Measurements from ENCODE around the gene ZNF282.
A peak's percentile ranks its signal among the peaks of the same experiment; 100 is the strongest.
"Not testable (repeated sequence)": the region's sequence is repeated elsewhere in the genome, so short reads cannot be mapped to it uniquely, and the experiment has no call there.

The ZNF282 gene

DNA sequence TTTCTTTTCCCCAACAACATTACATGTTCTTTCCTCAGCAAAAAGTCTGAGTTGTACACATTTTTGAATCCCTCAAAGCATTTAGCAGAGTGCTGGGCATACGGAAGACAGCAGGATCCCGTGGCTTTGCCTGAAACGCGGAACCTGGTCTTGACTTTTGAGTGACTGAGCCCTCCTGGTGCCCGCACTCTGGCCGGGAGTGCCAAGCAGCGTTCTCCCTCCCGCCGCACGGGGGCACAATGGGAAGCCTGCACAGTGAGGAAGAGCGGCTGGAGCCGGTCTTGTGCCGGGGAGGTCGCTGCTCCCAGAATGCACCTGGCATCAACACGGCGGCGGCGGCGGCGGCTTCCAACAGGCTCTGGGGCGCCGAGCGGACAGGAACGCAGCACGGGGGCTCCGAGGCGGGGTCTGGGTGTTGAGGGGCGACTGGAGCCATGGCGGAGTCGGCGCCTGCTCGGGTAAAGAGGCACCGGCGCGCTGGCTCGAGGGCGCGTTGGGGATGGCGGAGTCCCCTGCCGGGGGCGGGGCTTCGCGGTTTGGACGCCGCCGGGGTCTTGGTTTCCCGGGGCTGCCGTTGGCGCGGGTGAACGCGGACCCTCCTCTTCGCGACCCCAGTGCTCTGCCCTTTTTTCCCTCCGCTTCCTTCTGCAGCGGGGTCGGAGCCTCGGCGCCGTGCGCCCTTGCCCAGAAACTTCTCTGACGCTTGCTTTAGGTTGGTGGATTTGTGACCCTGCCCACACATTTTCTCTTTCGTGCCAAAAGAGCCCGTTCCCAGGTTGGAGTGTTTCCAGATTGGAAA, 44.2 kb downstream of the ZNF282 start, which contains the start of gene ZNF212:
Gene ZNF212 (plus strand): TSS at position 307 of the 799 bp plus-strand sequence. CDS start 128 bp downstream, at position 435.
- H3K4me3 ChIP-seq (ENCODE audit: low read depth, low read length): peak within 1 kb of the TSS; percentile 63
- in situ Hi-C loops (cut with HindIII; ENCODE audit: low sequenced_read_pairs): no loop called here
- DNase-seq (ENCODE audit: low read depth, low spot score): peak; percentile 90
- TF ChIP-seq, protein P1, sequence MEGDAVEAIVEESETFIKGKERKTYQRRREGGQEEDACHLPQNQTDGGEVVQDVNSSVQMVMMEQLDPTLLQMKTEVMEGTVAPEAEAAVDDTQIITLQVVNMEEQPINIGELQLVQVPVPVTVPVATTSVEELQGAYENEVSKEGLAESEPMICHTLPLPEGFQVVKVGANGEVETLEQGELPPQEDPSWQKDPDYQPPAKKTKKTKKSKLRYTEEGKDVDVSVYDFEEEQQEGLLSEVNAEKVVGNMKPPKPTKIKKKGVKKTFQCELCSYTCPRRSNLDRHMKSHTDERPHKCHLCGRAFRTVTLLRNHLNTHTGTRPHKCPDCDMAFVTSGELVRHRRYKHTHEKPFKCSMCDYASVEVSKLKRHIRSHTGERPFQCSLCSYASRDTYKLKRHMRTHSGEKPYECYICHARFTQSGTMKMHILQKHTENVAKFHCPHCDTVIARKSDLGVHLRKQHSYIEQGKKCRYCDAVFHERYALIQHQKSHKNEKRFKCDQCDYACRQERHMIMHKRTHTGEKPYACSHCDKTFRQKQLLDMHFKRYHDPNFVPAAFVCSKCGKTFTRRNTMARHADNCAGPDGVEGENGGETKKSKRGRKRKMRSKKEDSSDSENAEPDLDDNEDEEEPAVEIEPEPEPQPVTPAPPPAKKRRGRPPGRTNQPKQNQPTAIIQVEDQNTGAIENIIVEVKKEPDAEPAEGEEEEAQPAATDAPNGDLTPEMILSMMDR (IDR thresholded peaks at IDR 0.05; ENCODE audit: low read depth, low read length): peak; percentile 94

GRCh38 chr7:149240637-149241036, 45.3 kb downstream of the ZNF282 start:
- peak overlapping the region; percentile 63 for H3K4me3 ChIP-seq (ENCODE audit: low read depth, low read length)
- TF ChIP-seq, protein P1 (IDR thresholded peaks at IDR 0.05; ENCODE audit: low read depth, low read length): no peak
- DNase-seq (ENCODE audit: low read depth, low spot score): no peak
- in situ Hi-C loops (cut with HindIII; ENCODE audit: low sequenced_read_pairs): no loop called here

- in situ Hi-C loops (cut with HindIII; ENCODE audit: low sequenced_read_pairs): no loop called here
- H3K4me3 ChIP-seq (ENCODE audit: low read depth, low read length): no peak overlapping the region
- TF ChIP-seq, protein P1 (IDR thresholded peaks at IDR 0.05; ENCODE audit: low read depth, low read length): no peak
- no peak for DNase-seq (ENCODE audit: low read depth, low spot score)
These were observed 46.4 kb downstream of the ZNF282 start for GRCh38 chr7:149241696-149242095.

DNA sequence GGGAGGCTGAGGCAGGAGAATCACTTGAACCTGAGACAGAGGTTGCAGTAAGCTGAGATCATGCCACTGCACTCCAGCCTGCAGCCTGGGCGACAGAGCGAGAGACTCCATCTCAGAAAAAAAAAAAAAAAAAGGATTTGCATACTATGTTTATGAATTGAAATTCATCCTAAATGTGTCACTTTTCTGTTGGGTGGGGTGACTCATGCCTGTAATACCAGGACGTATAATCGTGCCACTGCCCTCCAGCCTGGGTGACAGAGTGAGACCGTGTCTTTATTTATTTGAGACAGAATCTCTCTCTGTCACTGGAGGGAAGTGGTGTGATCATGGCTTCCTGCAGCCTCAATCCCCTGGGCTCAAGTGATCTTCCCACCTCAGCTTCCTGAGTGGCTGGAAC, 49.9 kb downstream of the ZNF282 start:
- DNase-seq (ENCODE audit: low read depth, low spot score): no peak
- in situ Hi-C loops (cut with HindIII; ENCODE audit: low sequenced_read_pairs): no loop called here
- no peak overlapping the region for H3K4me3 ChIP-seq (ENCODE audit: low read depth, low read length)
- TF ChIP-seq, protein P1 (IDR thresholded peaks at IDR 0.05; ENCODE audit: low read depth, low read length): no peak

DNA sequence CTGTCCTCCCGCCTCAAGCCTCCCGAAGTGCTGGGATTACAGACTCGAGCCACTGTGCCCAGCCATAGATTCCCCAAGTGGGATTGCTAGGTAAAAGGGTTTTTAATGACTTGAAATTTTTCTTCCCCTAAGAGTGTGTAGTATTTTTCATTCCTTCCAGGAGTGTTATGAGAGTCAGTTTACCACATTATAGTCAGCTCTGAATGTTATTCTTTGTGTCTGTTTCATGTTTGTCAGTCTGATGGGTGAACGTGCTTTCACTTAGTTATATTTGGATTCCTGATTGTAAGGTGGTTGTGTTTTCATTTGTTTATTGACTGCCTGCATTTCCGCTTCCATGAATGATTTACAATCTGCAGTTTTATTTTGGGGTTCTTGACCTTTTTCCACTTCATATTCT, 50.4 kb downstream of the ZNF282 start:
- DNase-seq (ENCODE audit: low read depth, low spot score): no peak

DNA sequence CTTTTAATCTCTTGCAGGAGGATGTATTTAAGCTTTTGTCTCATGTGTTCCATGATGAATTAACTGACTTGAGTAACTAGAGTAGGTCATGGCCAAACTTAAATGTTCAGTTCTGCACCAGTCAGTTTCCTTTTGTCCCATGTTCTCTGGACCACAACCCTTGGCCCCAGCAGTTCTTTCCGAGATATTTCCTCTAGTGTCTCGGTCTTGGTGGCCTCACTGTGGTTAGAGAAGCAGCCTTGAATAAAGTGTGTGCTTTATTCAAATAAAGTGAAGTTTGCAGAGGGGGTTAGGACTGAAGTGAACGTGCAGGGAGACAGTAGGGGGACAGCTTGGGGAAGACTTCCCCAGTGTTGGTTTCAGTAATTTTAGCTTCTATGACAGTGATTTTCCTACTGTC, 53.4 kb downstream of the ZNF282 start:
- no peak overlapping the region for H3K4me3 ChIP-seq (ENCODE audit: low read depth, low read length)
- in situ Hi-C loops (cut with HindIII; ENCODE audit: low sequenced_read_pairs): no loop called here
- DNase-seq (ENCODE audit: low read depth, low spot score): no peak
- TF ChIP-seq, protein P1 (IDR thresholded peaks at IDR 0.05; ENCODE audit: low read depth, low read length): no peak

More for the DNA sequence above, 50.4 kb downstream of the ZNF282 start:
- no peak overlapping the region for H3K4me3 ChIP-seq (ENCODE audit: low read depth, low read length)
- in situ Hi-C loops (cut with HindIII; ENCODE audit: low sequenced_read_pairs): no loop called here
- TF ChIP-seq, protein P1 (IDR thresholded peaks at IDR 0.05; ENCODE audit: low read depth, low read length): no peak

DNA sequence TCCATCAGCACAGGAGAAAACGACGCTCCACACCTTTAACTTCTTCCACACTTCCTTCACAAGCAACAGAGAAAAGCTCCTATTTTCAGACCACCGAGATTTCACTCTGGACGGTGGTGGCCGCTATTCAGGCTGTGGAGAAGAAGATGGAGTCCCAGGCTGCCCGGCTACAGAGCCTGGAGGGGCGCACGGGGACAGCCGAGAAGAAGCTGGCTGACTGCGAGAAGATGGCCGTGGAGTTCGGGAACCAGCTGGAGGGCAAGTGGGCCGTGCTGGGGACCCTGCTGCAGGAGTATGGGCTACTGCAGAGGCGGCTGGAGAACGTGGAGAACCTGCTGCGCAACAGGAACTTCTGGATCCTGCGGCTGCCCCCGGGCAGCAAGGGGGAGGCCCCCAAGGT, 54.8 kb downstream of the ZNF282 start:
- DNase-seq (ENCODE audit: low read depth, low spot score); in situ Hi-C loops (cut with HindIII; ENCODE audit: low sequenced_read_pairs); H3K4me3 ChIP-seq (ENCODE audit: low read depth, low read length): not testable (repeated sequence)

- H3K4me3 ChIP-seq (ENCODE audit: low read depth, low read length); DNase-seq (ENCODE audit: low read depth, low spot score); in situ Hi-C loops (cut with HindIII; ENCODE audit: low sequenced_read_pairs): not testable (repeated sequence)
These were observed 56.2 kb downstream of the ZNF282 start for GRCh38 chr7:149251518-149251917.
